Right lobe of liver (tissue), 4 donors: ENCODE data around the gene ERVW-1.

ENCODE experiments used
- POLR2A ChIP-seq: fragments of 450-650 bp; IDR thresholded peaks from one replicate; pipeline ENCODE4 v1.6.1; 2017; ENCODE audit warnings: antibody characterized with exemption, mild to moderate bottlenecking
- TF ChIP-seq, protein P1 (sequence below), 4 donors: fragments of 200-600 bp in 3 of 4; fragments of 450-650 bp in 1 of 4; IDR thresholded peaks; one replicate each; pipeline versions ENCODE4 v1.5.1 to v1.8.0; 2016 to 2022; ENCODE audit warnings: antibody characterized with exemption in 4 of 4, mild to moderate bottlenecking in 2 of 4
- donor health status: DM: no; HTN: no; CAD: no.
- donor health status: DM: no; HTN: no; CAD: no.
- donor health status: DM: no; HTN: yes; CAD: no.

DNA sequence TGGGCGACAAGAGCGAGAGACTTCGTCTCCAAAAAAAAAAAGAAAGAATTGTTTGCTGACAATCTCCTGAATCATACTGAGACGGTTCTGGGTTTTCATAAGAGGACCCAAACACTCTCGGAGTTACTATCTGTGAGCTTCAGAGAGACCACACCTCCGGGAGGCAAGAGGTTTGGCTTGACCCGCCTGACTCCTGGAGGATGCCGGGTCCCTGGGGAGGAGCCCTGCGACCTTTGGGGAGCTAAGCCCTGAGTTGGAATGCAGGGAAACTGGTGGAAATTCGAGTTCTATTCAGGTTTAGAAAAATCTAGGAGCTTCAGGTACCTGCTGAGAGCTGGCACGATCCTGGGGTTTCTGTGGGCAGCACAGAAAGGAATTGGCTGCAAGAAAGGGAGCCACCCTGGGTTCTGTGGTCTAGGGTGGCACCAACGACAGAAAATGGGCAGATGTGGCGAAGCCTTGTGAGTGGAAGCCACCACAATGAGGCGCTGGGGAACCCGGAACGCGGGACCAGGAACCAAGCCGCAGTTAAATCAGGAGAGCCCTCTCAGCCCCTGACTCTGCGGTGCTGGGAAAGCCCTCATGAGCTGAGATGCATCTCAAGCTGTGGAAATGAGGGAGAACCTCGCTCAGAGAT, 52.3 kb downstream of the ERVW-1 start:
- TF ChIP-seq, protein P1, sequence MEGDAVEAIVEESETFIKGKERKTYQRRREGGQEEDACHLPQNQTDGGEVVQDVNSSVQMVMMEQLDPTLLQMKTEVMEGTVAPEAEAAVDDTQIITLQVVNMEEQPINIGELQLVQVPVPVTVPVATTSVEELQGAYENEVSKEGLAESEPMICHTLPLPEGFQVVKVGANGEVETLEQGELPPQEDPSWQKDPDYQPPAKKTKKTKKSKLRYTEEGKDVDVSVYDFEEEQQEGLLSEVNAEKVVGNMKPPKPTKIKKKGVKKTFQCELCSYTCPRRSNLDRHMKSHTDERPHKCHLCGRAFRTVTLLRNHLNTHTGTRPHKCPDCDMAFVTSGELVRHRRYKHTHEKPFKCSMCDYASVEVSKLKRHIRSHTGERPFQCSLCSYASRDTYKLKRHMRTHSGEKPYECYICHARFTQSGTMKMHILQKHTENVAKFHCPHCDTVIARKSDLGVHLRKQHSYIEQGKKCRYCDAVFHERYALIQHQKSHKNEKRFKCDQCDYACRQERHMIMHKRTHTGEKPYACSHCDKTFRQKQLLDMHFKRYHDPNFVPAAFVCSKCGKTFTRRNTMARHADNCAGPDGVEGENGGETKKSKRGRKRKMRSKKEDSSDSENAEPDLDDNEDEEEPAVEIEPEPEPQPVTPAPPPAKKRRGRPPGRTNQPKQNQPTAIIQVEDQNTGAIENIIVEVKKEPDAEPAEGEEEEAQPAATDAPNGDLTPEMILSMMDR (IDR thresholded peaks at IDR 0.05), result no peak
- no peak for TF ChIP-seq POLR2A
